Right atrium auricular region (tissue), 2 donors: Measurements from ENCODE around the gene GCH1. TPM values are rescaled to one million over a fixed set of nuclear protein-coding genes. Genes with fewer than 3 reads are reported as not detected.

ENCODE experiments used
- DNase-seq: peaks from one replicate; pipeline ENCODE4 v3.0.0-alpha.2; 2019; ENCODE audit warnings: low spot score
- H3K27ac ChIP-seq, 2 donors: fragments of 200-600 bp; sonication (generic); 1 replicate in 1 of 2; 2 replicates in 1 of 2; pipeline ENCODE4 v1.5.1; 2016 to 2019
- H3K27me3 ChIP-seq, 2 donors: fragments of 200-600 bp; sonication (generic); one replicate each; pipeline versions ENCODE4 v1.5.1 to v1.6.0; 2017 to 2019
- H3K36me3 ChIP-seq: fragments of 200-600 bp; sonication (generic); one replicate; pipeline ENCODE4 v1.5.1; 2016
- H3K4me1 ChIP-seq, 2 donors: fragments of 200-600 bp; sonication (generic); one replicate each; pipeline versions ENCODE4 v1.5.1 to v1.6.0; 2017 to 2019
- H3K4me3 ChIP-seq, 2 donors: fragments of 200-600 bp; sonication (generic); 1 replicate in 1 of 2; 2 replicates in 1 of 2; pipeline ENCODE4 v1.5.1; 2017 to 2019; ENCODE audit warnings: mild to moderate bottlenecking in 1 of 2, moderate library complexity in 1 of 2
- H3K9me3 ChIP-seq, 2 donors: fragments of 200-600 bp; sonication (generic); one replicate each; pipeline ENCODE4 v1.5.1; 2019
- total RNA-seq, 2 donors: library from RNA; depleted of rRNA; stranded (reverse); fragments of >200 nt; gene quantifications; one replicate each; pipeline ENCODE4 v1.1.0, GENCODE V29; 2016
- TF ChIP-seq, protein P1 (sequence below), 2 donors: fragments of 200-600 bp; sonication (generic); IDR thresholded peaks; one replicate each; pipeline ENCODE4 v1.5.1; 2019; ENCODE audit warnings: antibody characterized with exemption in 2 of 2

Gene GCH1
- total RNA-seq, 2 donors from 2014 or later: 2.4 to 3.8 TPM

- no peak overlapping the region for H3K4me3 ChIP-seq
- TF ChIP-seq, protein P1, sequence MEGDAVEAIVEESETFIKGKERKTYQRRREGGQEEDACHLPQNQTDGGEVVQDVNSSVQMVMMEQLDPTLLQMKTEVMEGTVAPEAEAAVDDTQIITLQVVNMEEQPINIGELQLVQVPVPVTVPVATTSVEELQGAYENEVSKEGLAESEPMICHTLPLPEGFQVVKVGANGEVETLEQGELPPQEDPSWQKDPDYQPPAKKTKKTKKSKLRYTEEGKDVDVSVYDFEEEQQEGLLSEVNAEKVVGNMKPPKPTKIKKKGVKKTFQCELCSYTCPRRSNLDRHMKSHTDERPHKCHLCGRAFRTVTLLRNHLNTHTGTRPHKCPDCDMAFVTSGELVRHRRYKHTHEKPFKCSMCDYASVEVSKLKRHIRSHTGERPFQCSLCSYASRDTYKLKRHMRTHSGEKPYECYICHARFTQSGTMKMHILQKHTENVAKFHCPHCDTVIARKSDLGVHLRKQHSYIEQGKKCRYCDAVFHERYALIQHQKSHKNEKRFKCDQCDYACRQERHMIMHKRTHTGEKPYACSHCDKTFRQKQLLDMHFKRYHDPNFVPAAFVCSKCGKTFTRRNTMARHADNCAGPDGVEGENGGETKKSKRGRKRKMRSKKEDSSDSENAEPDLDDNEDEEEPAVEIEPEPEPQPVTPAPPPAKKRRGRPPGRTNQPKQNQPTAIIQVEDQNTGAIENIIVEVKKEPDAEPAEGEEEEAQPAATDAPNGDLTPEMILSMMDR (IDR thresholded peaks at IDR 0.05): no peak
- no peak overlapping the region for H3K27ac ChIP-seq
- no peak for DNase-seq
- H3K9me3 ChIP-seq: peaks cover 0 to 25% of the 10 kb centered on the region in 2 donors
- H3K4me1 ChIP-seq: no peaks in the 10 kb centered on the region
- no peaks in the 10 kb centered on the region for H3K36me3 ChIP-seq
- H3K27me3 ChIP-seq: no peaks in the 10 kb centered on the region
Observed at GRCh38 chr14:54823757-54824549, 78.7 kb downstream of the GCH1 start.

- Histone ChIP-seq H3K27me3 (no peaks in the 10 kb centered on the region), H3K9me3 (peaks cover 0 to 25% of the 10 kb centered on the region in 2 donors), H3K36me3 (no peaks in the 10 kb centered on the region), H3K4me3 (no peak overlapping the region), H3K27ac (no peak overlapping the region), H3K4me1 (no peaks in the 10 kb centered on the region)
- no peak for DNase-seq
- TF ChIP-seq, protein P1 (IDR thresholded peaks at IDR 0.05): no peak
Observed at GRCh38 chr14:54822685-54823084, 79.9 kb downstream of the GCH1 start.

GRCh38 chr14:54818201-54819133, 84.2 kb downstream of the GCH1 start:
- Histone ChIP-seq H3K27ac (no peak overlapping the region), H3K9me3 (peaks cover 0 to 7% of the 10 kb centered on the region in 2 donors), H3K27me3 (no peaks in the 10 kb centered on the region), H3K4me3 (no peak overlapping the region), H3K4me1 (no peaks in the 10 kb centered on the region), H3K36me3 (no peaks in the 10 kb centered on the region)
- no peak for DNase-seq
- TF ChIP-seq, protein P1 (IDR thresholded peaks at IDR 0.05): no peak

DNA sequence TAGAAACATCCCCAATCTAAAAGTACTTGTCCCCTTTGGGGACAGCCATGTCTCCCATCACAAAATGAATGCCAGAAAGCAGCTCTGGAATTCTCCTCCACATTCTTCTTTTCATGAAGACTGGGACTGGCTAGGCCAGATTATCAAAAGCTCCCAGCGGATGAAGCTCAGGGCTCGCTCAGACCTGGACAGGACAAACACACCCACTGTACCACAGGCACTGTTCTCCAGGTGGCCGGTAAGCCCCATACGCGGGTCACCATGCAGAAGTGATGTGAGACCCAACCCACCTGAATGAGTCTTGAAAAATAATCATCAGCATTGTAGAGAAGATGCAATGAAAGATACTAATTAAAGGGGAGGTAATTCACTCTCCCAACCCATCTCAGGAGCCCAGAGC, 85.1 kb downstream of the GCH1 start:
- Histone ChIP-seq H3K4me3 (no peak overlapping the region), H3K4me1 (no peaks in the 10 kb centered on the region), H3K27ac (no peak overlapping the region), H3K27me3 (no peaks in the 10 kb centered on the region), H3K36me3 (no peaks in the 10 kb centered on the region), H3K9me3 (no peaks in the 10 kb centered on the region)
- TF ChIP-seq, protein P1 (IDR thresholded peaks at IDR 0.05): no peak
- no peak for DNase-seq

DNA sequence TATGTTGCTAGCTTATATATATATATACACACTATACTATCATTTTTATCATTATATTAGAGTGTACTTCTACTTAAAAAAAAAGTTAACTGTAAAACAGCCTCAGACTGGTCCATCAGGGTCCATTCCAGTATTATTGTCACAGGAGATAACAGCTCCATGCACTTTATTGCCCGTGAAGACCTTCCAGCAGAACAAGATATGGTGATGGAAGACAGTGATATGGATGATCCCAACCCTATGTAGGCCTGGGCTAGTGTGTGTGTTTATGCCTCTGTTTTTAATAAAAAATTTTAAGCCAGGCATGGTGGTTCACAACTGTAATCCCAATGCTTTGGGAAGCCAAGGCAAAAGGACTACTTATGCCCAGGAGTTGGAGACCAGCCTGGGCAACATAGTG, 86.2 kb downstream of the GCH1 start:
- H3K9me3 ChIP-seq: no peaks in the 10 kb centered on the region
- H3K36me3 ChIP-seq: no peaks in the 10 kb centered on the region
- no peaks in the 10 kb centered on the region for H3K27me3 ChIP-seq
- no peak for DNase-seq
- TF ChIP-seq, protein P1 (IDR thresholded peaks at IDR 0.05): no peak
- no peak overlapping the region for H3K4me3 ChIP-seq
- H3K4me1 ChIP-seq: no peaks in the 10 kb centered on the region
- H3K27ac ChIP-seq: no peak overlapping the region
